Mucosa of descending colon (tissue), 3 donors: ENCODE results near the gene LDLRAD2. TPM values are rescaled to one million over a fixed set of nuclear protein-coding genes. Genes with fewer than 3 reads are reported as not detected.
"Not testable (repeated sequence)": the region's sequence is repeated elsewhere in the genome, so short reads cannot be mapped to it uniquely, and the experiment has no call there.

Experiments
- ATAC-seq: fragments of 200-7000 bp; cut with Tn5 transposase; one replicate; pipeline ENCODE4 v1.9.1; 2020; ENCODE audit warnings: mild to moderate bottlenecking, moderate library complexity
- DNase-seq, 3 donors: peaks; one replicate each; pipeline ENCODE4 v3.0.0-alpha.2; 2020
- H3K36me3 ChIP-seq: fragments of 200-600 bp; one replicate; pipeline ENCODE4 v1.8.0; 2021; ENCODE audit warnings: low read depth, mild to moderate bottlenecking
- H3K4me1 ChIP-seq: fragments of 200-600 bp; one replicate; pipeline ENCODE4 v1.8.0; 2021; ENCODE audit warnings: low read depth, mild to moderate bottlenecking
- H3K4me3 ChIP-seq: fragments of 200-600 bp; one replicate; pipeline ENCODE4 v1.8.0; 2021; ENCODE audit warnings: mild to moderate bottlenecking
- H3K9me3 ChIP-seq: fragments of 200-600 bp; one replicate; pipeline ENCODE4 v1.8.0; 2021; ENCODE audit warnings: mild to moderate bottlenecking
- intact Hi-C, 2 donors: fragments of 100-400 bp; cut with DNase I in 1 of 2; cut with micrococcal nuclease in 1 of 2; formaldehyde crosslinking; loops; one replicate each; pipeline versions ENCODE4 v1.11.0 to v1.11.1; 2022; cut with DNase I, micrococcal nuclease
- long read RNA-seq, 2 donors: library from polyadenylated mRNA; unstranded; transcript quantifications; one replicate each; pipeline ENCODE4 v2.0.0, GENCODE V29; 2019 to 2021
- total RNA-seq, 3 donors: library from RNA; stranded (reverse); fragmentation: NEBNext Ultra II Directional in 2 of 3; extraction: Animal tissue kit (Norgen Biotek cat#: 25700) in 2 of 3; gene quantifications; one replicate each; pipeline versions ENCODE4 v1.2.1 to v1.2.4, GENCODE V29; 2021 to 2023
- TF ChIP-seq, protein P1 (sequence below): fragments of 200-600 bp; IDR thresholded peaks from one replicate; pipeline ENCODE4 v1.8.0; 2022; ENCODE audit warnings: antibody characterized with exemption, mild to moderate bottlenecking
- donor health status: DM: no; HTN: no; CAD: no; lungs with moderate emphysema.
- donor health status: DM: no; HTN: no; CAD: no.
- donor health status: DM: no; HTN: yes; CAD: no.

The LDLRAD2 gene, protein sequence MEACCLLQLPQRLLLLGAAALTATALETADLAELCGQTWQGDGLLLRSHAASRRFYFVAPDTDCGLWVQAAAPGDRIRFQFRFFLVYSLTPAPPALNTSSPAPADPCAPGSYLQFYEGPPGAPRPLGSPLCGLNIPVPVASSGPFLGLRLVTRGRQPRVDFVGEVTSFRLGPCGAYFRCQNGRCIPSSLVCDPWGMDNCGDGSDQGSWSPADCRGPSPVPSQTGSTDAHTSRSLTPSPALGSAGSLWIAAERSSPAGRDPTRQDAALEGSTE
- total RNA-seq: under 1 TPM; 0.09 to 0.27 (median 0.19) TPM
- long read RNA-seq, donor 1, partial matches to known transcripts: 0 of 2 reads
- long read RNA-seq, donor 1, other reads (novel, unspliced or antisense): 2 of 2 reads
- long read RNA-seq, donor 2: 0 reads

DNA sequence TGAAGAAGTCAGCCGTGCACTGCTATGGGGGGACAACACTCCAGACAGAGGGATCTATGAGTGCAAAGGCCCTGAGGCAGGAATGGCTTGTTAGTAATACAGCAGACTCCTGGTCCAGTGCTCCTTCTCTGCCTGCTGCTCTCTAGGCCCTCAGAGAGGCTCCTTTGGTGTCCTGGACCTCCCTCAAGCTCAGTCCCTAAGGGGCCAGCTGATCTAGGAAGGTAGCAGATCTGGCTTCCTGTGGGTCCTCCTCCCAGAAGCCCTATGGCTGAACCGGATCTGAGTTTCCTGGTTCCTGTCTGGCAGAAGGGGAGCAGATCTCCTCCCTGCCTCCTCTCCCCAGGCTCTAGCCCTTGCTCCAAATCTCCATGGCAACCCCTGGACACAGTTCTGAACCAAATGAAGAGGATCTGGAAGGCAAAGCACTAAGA, at the start of gene LDLRAD2:
TSS of gene LDLRAD2 (plus strand) at position 391 of the 431 bp plus-strand sequence. CDS start 187 bp downstream, outside the sequence.
- DNase-seq (no peak), ATAC-seq (peak; percentile 31)
- TF ChIP-seq, protein P1, sequence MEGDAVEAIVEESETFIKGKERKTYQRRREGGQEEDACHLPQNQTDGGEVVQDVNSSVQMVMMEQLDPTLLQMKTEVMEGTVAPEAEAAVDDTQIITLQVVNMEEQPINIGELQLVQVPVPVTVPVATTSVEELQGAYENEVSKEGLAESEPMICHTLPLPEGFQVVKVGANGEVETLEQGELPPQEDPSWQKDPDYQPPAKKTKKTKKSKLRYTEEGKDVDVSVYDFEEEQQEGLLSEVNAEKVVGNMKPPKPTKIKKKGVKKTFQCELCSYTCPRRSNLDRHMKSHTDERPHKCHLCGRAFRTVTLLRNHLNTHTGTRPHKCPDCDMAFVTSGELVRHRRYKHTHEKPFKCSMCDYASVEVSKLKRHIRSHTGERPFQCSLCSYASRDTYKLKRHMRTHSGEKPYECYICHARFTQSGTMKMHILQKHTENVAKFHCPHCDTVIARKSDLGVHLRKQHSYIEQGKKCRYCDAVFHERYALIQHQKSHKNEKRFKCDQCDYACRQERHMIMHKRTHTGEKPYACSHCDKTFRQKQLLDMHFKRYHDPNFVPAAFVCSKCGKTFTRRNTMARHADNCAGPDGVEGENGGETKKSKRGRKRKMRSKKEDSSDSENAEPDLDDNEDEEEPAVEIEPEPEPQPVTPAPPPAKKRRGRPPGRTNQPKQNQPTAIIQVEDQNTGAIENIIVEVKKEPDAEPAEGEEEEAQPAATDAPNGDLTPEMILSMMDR: no peak

DNA sequence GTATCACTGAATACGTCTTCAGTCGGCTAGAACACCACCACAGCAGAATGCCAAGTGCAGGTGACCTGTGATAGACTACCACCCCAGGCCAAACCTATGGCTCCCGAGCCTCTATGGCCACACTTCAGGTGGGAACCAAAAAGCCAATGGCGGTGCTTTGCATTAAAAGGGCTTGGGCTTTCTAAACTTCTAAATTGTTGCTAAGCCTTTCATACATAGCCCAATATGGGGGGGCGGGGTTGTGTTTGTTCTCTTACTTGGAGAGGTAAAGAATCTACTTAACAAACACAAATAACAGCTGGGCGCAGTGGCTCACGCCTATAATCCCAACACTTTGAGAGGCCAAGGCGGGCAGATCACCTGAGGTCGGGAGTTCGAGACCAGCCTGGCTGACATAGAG, 48.8 kb upstream of the LDLRAD2 start:
- Histone ChIP-seq H3K9me3 (no peaks in the 10 kb centered on the region), H3K4me1 (peaks cover 26% of the 10 kb centered on the region), H3K36me3 (no peaks in the 10 kb centered on the region), H3K4me3 (no peak overlapping the region)
- TF ChIP-seq, protein P1: no peak
- intact Hi-C loops: no loop called here
- DNase-seq: no peak
- ATAC-seq: peak; percentile 19

More for the DNA sequence above, at the start of gene LDLRAD2:
- intact Hi-C loops: no loop called here
- Histone ChIP-seq H3K36me3 (no peaks in the 10 kb centered on the region), H3K4me3 (no peak within 1 kb of the TSS), H3K4me1 (no peaks in the 10 kb centered on the region), H3K9me3 (no peaks in the 10 kb centered on the region)

DNA sequence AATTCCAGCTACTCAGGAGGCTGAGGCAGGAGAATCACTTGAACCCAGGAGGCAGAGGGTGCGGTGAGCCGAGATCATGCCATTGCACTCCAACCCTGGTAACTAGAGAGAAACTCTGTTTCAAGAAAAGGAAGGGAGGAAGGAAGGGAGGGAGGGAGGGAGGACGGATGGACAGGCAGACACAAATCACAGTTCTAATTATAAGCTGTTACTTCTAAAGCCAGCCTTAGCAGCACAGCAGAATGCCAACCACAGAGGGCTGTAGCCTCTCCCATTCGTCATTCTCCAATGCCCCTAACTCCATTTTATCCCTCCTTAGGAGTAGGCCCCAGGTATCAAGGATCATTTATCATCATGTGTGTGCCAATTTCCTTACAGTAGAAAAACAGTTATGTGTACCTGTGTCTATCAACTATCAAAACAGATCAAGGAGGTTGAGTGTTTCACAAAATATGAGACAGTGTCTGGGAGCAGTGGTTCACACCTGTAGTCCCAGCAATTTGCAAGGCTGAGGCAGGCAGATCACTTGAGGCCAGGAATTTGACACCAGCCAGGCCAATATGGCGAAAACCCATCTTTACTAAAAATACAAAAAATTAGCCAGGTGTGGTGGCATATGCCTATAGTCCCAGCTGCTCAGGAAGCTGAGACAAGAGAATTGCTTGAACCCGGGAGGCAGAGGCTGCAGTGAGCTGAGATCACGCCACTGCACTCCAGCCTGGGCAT, 48.2 kb upstream of the LDLRAD2 start:
- Histone ChIP-seq H3K4me1 (peaks cover 26% of the 10 kb centered on the region), H3K9me3 (no peaks in the 10 kb centered on the region), H3K36me3 (no peaks in the 10 kb centered on the region), H3K4me3 (no peak overlapping the region)
- no peak for ATAC-seq
- DNase-seq: no peak
- intact Hi-C loops: no loop called here
- TF ChIP-seq, protein P1: no peak

DNA sequence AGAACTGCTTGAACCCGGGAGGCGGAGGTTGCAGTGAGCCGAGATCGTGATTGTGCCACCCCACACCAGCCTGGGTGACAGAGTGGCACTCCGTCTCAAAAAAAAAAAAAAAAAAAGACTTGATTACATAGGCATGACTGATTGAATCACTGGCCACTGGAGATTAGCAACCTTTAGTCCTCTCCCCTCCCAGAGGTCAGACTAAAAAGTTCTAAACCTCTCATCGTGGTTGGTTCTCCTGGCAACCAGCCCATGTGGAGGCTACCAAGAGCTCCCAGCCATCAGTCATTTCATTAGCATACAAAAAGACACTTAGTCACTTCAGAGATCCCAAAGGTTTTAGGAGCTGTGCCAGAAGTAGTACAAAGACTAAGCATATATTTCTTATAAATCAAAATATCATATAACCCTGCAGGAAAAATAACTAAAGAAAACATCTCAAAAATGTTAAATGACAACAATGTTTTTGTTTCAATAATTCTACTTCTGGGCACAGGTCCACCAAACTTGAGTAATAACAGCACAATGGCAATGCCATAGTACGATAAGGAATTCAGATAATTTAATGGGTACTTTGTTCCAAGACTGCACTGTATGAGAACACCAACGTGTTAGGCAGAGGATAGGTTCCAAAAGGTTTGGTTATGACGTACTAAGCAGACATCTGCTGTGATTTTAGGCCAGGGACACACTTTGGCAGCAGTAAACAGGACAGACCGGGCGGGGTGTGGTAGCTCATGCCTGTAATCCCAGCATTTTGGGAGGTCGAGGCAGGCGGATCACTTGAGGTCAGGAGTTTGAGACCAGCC, 47.2 kb upstream of the LDLRAD2 start:
- ATAC-seq (no peak), DNase-seq (no peak)
- Histone ChIP-seq H3K9me3 (no peaks in the 10 kb centered on the region), H3K4me1 (peaks cover 19% of the 10 kb centered on the region), H3K36me3 (no peaks in the 10 kb centered on the region), H3K4me3 (no peak overlapping the region)
- intact Hi-C loops: no loop called here
- TF ChIP-seq, protein P1: no peak

DNA sequence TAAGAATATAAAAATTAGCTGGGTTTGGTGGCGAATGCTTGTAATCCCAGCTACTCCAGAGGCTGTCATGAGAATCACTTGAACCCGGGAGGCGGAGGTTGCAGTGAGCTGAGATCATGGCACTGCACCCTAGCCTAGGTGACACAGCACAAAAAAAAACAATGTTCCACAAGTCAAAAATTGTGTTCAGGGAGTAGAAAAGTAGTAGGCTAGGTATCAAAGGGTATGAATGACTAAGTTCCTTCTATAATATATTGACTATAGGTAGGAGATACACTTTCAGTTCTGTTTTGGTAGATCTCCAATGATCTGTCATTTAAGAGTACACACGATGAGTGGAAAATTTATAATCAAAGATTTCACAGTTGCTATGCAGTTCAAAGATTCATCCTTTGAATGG, 45.9 kb upstream of the LDLRAD2 start:
- peaks cover 15% of the 10 kb centered on the region for H3K4me1 ChIP-seq
- no peak for ATAC-seq
- intact Hi-C loops: no loop called here

DNA sequence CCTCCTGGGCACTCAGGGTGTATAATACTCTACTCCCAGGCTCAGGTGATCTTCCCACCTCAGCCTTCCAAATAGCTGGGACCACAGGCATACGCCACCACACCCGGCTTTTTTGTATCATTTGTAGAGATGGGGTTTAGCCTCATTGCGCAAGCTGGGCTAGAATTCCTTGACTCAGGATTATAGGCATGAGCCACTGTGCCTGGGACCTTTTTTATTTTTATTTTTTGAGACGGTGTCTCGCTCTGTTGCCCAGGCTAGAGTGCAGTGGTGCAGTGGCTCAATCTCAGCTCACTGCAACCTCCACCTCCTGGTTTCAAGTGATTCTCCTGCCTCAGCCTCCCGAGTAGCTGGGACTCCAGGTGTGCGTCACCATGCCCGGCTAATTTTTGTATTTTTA, 45.0 kb upstream of the LDLRAD2 start:
- intact Hi-C loops, H3K4me3 ChIP-seq, H3K9me3 ChIP-seq, ATAC-seq, DNase-seq, H3K36me3 ChIP-seq: not testable (repeated sequence)
- H3K4me1 ChIP-seq: peaks cover 15% of the 10 kb centered on the region

More for the DNA sequence above, 45.9 kb upstream of the LDLRAD2 start:
- Histone ChIP-seq H3K4me3 (no peak overlapping the region), H3K9me3 (no peaks in the 10 kb centered on the region), H3K36me3 (no peaks in the 10 kb centered on the region)
- no peak for DNase-seq
- TF ChIP-seq, protein P1: no peak
